Measurements from ENCODE around the gene WWP2.
"Not testable (repeated sequence)": the region's sequence is repeated elsewhere in the genome, so short reads cannot be mapped to it uniquely, and the experiment has no call there.

WWP2 gene

DNA sequence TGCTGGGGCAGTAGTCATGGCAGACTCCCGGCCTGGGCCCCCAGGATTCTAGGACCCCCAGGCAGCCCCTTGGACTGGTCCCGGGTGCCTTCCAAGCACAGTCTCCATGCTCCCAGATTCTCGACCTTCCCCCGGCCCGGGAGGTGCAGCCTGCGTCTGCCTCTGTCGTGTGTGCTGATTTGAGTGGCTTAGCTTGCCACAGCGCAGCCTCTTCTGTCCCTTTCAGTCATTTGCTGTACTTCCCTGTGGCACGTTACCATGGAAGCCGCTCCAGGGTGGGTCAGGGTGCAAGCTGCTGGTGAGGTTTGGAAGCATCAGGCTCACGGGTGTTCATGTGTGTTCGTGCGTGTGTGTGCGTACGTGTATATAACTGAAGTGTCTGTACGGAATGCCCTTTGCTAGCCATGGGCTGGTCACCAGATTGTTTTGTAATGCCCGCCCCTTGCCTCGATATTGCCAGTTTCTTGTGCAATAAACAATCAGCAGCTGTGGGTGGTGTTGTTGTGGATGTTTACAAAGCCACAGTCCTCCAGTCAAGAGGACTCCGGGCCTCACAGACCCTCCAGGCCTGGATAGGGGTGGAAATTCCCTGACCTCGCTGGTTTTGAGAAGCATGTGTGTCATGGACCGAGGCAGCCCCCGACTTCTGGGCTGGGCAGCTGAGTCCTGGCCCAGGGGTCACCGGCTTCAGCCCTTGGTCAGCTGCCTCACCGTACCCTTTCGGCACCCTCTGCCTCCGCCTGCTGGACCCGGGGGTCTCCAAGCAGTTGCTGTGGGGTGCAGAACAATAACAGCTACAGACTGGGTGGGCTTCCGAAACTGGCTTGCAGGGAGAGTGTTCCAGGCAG, 179.3 kb downstream of the WWP2 start:
- DNase-seq (ENCODE audit: low read depth in 2 of 3, low spot score in 2 of 3): no peak

DNA sequence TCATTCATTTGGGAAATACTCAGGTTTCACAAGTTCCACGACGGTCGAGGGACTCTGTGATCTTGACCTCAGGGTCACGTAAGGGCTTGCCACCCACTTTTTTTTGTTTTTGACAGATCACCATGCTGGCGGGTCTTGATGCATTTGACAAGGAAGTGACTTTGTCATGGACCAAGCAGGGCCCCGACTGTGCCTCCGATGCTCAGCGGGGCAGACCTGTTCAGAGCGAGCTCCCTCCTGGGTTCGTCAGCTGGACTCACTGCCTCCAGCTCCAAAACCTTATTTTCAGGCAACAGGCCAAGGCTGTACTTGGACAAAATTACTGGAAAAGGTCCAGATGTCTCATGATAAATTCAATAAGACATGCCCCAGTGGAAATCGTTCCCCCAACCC, 180.0 kb downstream of the WWP2 start:
- no peak for DNase-seq (ENCODE audit: low read depth in 2 of 3, low spot score in 2 of 3)

DNA sequence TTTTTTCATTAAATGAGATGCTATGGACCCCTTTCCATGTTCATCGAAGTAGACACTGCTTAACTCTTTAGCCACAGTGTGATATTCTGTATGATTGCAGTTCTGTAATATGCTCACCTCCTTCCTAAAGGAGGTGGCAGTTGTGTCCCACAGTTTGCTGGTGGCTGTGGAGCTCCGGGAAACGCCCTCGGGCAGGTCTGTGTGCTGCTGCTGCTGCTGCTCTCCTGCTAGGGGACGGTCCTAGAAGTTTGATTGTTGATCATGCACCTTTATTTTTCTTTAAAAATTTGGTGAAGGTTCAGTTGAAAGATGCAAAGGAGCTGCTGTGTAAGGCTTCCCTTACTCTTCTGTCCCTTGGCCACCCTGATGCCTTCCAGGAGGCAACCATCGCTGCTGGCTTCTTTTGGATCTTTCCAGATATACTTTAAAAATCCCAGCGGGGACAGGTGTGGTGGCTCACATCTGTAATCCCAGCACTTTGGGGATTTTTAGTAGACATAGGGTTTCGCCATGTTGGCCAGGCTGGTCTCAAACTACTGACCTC, 180.6 kb downstream of the WWP2 start:
- no peak for DNase-seq (ENCODE audit: low read depth in 2 of 3, low spot score in 2 of 3)

DNA sequence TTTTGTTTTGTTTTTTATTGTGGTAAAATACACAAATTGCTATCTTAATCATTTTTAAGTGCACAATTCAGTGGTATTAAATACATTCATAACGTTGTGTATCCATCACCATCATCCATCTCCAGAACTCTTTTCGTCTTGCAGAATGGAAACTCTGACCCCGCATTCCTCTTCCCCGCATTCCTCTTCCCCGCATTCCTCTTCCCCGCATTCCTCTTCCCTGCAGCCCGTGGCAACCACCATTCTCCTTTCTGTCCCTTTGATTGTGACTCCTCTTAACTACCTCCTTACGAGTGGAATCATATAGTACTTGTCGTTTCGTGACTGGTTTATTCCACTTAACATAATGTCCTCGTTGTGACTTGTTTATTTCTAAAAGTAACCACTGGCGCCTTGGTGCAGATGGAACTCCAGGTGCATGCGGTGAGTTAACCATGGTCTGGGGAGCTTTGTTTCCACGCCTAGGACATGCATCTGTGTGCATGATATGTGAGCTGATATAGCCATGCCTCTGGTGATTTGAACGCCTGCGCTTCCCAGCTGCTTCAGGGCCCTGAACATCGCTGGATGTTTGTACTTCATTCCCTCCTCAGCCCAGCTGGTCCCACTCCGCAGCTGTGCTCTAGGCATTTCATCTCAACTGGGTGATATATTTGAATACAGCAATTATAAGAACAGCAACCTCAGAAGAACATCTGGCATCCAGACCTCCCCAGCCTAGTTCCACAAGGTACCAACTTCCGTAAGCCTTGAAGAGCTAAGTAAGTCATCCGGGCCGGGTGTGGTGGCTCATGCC, 181.3 kb downstream of the WWP2 start:
- not testable (repeated sequence) for DNase-seq (ENCODE audit: low read depth in 2 of 3, low spot score in 2 of 3)

DNA sequence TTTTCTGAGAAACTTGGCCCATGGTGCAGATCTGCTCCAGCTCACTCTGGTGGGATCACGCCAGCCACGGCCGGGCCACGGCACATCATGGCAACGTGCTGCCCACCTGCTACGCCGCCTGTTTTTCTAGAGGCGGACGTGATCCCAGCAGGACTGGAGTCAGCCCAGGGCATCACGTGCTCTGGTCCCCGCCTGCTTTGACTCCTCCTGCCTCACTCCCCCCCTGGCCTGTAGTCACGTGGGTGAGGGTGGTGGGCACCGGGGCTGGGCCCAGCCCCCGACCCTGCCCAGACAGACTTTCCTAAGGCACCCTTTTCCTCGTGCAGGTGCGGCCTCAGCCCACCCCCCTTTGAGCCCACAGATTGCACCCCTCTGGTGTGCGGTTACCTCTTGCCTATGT, 188.3 kb downstream of the WWP2 start:
- DNase-seq (ENCODE audit: low read depth in 2 of 3, low spot score in 2 of 3): not testable (repeated sequence)

DNA sequence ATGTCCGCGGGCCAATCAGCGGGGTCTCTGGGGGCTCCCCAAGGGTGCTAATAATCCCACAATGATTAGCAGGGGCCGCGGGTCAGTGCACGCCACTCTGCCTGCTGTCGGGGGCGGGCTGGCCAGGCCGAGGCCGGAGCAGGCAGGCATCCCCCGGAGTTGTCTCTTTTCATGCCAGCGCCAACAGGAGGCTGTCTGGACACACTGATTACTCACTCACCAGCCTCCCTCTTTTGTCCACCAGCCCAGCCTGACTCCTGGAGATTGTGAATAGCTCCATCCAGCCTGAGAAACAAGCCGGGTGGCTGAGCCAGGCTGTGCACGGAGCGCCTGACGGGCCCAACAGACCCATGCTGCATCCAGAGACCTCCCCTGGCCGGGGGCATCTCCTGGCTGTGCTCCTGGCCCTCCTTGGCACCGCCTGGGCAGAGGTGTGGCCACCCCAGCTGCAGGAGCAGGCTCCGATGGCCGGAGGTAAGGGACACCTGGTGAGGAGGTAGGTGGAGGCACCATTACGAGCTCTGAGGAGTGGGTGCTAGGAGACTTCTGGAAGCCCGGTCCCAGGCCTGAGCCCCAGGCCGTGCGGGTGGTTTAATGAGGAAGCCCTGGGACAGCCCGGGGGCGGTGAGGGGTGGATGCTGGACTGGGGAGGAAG, 189.0 kb downstream of the WWP2 start, which contains the start of gene CLEC18A:
Gene CLEC18A, plus strand, starts transcription at position 318 of the 655 bp plus-strand sequence. Its CDS starts 33 bp downstream, at position 351.
- DNase-seq (ENCODE audit: low read depth in 2 of 3, low spot score in 2 of 3): not testable (repeated sequence)

- not testable (repeated sequence) for DNase-seq (ENCODE audit: low read depth in 2 of 3, low spot score in 2 of 3)
Measured at GRCh38 chr16:69951672-69952031, 189.5 kb downstream of the WWP2 start.

- DNase-seq (ENCODE audit: low read depth in 2 of 3, low spot score in 2 of 3): not testable (repeated sequence)
Measured at GRCh38 chr16:69952116-69952515, 190.0 kb downstream of the WWP2 start.

- DNase-seq (ENCODE audit: low read depth in 2 of 3, low spot score in 2 of 3): not testable (repeated sequence)
Measured at GRCh38 chr16:69952572-69953355, 190.6 kb downstream of the WWP2 start.

GRCh38 chr16:69954241-69954640, 192.1 kb downstream of the WWP2 start:
- not testable (repeated sequence) for DNase-seq (ENCODE audit: low read depth in 2 of 3, low spot score in 2 of 3)

GRCh38 chr16:69963312-69963711, 201.2 kb downstream of the WWP2 start:
- not testable (repeated sequence) for DNase-seq (ENCODE audit: low read depth in 2 of 3, low spot score in 2 of 3)

GRCh38 chr16:69964960-69965660, 203.0 kb downstream of the WWP2 start:
- DNase-seq (ENCODE audit: low read depth in 2 of 3, low spot score in 2 of 3): not testable (repeated sequence)

DNA sequence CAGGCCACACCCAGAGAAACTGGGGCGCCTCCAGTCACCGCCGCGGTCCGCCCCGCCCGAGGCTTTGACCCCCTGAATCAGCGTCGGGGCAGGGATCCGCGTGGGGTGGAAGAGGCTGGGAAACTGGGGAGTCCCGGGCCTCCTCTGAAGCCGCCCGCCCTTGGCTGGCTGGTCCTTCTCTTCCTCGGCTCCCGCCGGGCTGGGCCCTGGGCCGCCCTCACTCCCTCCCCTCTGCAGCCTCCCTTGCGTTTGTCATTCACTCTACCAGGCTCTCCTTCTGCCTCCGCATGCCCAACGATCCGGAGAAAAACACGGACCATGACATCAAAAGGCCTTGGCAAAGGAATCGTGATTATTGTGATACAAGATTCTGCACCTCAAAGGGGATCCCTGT, 203.5 kb downstream of the WWP2 start:
- DNase-seq (ENCODE audit: low read depth in 2 of 3, low spot score in 2 of 3): not testable (repeated sequence)

DNA sequence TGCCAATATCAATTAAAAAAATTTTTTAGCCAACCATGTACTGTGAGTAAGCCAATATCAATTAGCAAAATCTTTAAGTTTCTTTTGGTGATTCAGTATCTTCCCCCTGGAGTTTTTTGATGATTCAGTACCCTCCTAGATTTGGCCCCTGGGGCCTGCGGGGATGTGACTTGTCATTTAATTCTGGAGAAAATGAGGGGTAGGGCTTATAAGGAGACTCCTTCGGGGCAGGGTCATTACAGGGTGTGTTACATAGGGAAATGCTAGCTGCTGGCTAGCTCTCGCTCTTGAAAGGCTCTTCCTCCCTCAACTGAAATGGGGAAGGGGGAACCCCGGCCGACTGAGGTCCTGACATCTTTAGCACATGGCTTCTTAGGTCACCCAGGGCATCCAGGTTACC, 205.6 kb downstream of the WWP2 start:
- DNase-seq (ENCODE audit: low read depth in 2 of 3, low spot score in 2 of 3): not testable (repeated sequence)

- DNase-seq (ENCODE audit: low read depth in 2 of 3, low spot score in 2 of 3): not testable (repeated sequence)
Measured at GRCh38 chr16:69968125-69968524, 206.0 kb downstream of the WWP2 start.

GRCh38 chr16:69969657-69970056, 207.5 kb downstream of the WWP2 start:
- not testable (repeated sequence) for DNase-seq (ENCODE audit: low read depth in 2 of 3, low spot score in 2 of 3)

DNA sequence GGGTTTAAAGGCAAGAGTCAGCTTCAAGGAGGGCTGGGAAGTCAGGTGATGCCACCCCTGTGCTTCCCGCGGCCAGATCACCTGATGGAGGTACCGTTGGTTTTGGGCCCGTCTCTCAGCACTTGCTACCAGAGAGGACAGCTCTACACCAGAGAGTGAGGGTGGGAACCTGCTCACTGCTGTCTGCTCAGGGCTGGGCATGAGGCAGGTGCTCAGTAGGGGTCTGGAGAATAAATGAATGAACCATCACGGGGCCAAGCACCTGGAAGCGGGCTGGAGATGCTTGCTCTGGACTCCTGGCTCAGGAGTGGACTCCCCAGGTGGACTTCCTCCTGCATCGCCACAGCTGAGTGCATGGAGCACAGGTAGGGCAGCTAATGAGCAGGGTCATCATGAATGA, 210.0 kb downstream of the WWP2 start:
- not testable (repeated sequence) for DNase-seq (ENCODE audit: low read depth in 2 of 3, low spot score in 2 of 3)

GRCh38 chr16:69972935-69973334, 210.8 kb downstream of the WWP2 start:
- not testable (repeated sequence) for DNase-seq (ENCODE audit: low read depth in 2 of 3, low spot score in 2 of 3)

DNA sequence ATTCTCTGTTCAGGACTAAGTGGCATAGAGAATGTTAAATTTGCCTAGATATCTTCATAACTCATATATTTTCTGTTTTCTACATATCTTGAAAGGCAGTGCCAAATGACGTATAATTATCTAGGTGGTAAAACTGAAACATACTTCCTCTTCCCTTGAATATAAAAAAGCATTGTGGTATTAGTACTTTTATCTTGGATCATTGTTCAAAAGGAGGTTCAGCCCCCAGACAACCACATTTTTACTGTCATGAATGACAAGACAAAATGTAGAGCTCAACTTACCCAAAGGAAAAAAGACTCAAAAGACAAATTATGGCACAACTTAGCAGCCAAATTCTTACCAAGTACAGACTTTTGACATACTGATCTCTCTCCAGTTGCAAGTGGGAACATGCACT, 223.1 kb downstream of the WWP2 start:
- DNase-seq (ENCODE audit: low read depth in 2 of 3, low spot score in 2 of 3): not testable (repeated sequence)
